B cell (primary cell): ENCODE measurements around the gene DDB1. TPM values are rescaled to one million over a fixed set of nuclear protein-coding genes. Genes with fewer than 3 reads are reported as not detected.
A peak's percentile ranks its signal among the peaks of the same experiment; 100 is the strongest.

Experiments used
- ATAC-seq: fragments of 200-7000 bp; cut with Tn5 transposase; one replicate; pipeline ENCODE4 v1.10.0; 2021; ENCODE audit warnings: low read depth, mild to moderate bottlenecking, moderate number of reproducible peaks, moderate library complexity
- CTCF ChIA-PET: fragments of 350-600 bp; sonication (Branson Sonifier 250); formaldehyde crosslinking; loops from one replicate; lab custom pipeline; 2021; ENCODE audit warnings: antibody characterized with exemption, inconsistent platforms; lab: Charles Lee
- POLR2A ChIA-PET: fragments of 350-600 bp; sonication (Branson Sonifier 250); formaldehyde crosslinking; loops from one replicate; lab custom pipeline; 2021; ENCODE audit warnings: antibody characterized with exemption; lab: Charles Lee
- DNase-seq: peaks from one replicate; pipeline ENCODE4 v3.0.0; 2013
- H2AFZ ChIP-seq: 2 replicates; pipeline ENCODE4 v1.6.1; 2012; ENCODE audit warnings: mild to moderate bottlenecking, low read depth, low read length; ENCODE audit not compliant: insufficient read depth, poor library complexity, severe bottlenecking
- H3K27ac ChIP-seq, 2 donors: 1 replicate in 1 of 2; 2 replicates in 1 of 2; pipeline ENCODE4 v1.5.1; 2012 to 2013; ENCODE audit warnings: low read length in 2 of 2, mild to moderate bottlenecking in 2 of 2, moderate library complexity in 1 of 2
- H3K27me3 ChIP-seq, 4 experiments: fragments of 200-600 bp in 1 of 4; sonication (generic) in 1 of 4; replicated peaks in 1 of 4; 1 replicate in 2 of 4; 2 replicates in 2 of 4; pipeline versions ENCODE4 v1.6.1 to v1.7.0; 2013 to 2016; ENCODE audit warnings: low read length in 3 of 4, mild to moderate bottlenecking in 2 of 4, mixed read lengths in 1 of 4, moderate library complexity in 1 of 4; ENCODE audit not compliant: insufficient read depth in 4 of 4, control insufficient read depth in 3 of 4; ENCODE audit errors: control extremely low read depth in 1 of 4
- H3K36me3 ChIP-seq, 2 experiments: replicated peaks in 1 of 2; 1 replicate in 1 of 2; 2 replicates in 1 of 2; pipeline versions ENCODE4 v1.6.1 to v1.7.1; 2013; ENCODE audit warnings: low read length in 1 of 2; ENCODE audit not compliant: insufficient read depth in 2 of 2, control insufficient read depth in 1 of 2; ENCODE audit errors: control extremely low read depth in 1 of 2, extremely low read depth in 1 of 2
- H3K4me1 ChIP-seq, 2 donors: fragments of 200-600 bp in 1 of 2; sonication (generic) in 1 of 2; 1 replicate in 1 of 2; 2 replicates in 1 of 2; pipeline versions ENCODE4 v1.5.1 to v1.6.1; 2013 to 2017; ENCODE audit warnings: low read length in 2 of 2; ENCODE audit not compliant: control insufficient read depth in 2 of 2, insufficient read depth in 2 of 2
- H3K4me2 ChIP-seq: replicated peaks from 2 replicates; pipeline ENCODE3; 2012; ENCODE audit warnings: mild to moderate bottlenecking, low read depth, low read length; ENCODE audit not compliant: poor library complexity, severe bottlenecking
- H3K4me3 ChIP-seq, 5 experiments: fragments of 200-600 bp in 1 of 5; sonication (generic) in 1 of 5; 1 replicate in 3 of 5; 2 replicates in 2 of 5; pipeline versions ENCODE4 v1.5.1 to v1.7.0; 2011 to 2016; ENCODE audit warnings: low read length in 4 of 5, mild to moderate bottlenecking in 4 of 5, low read depth in 2 of 5, control low read depth in 1 of 5, moderate library complexity in 1 of 5; ENCODE audit not compliant: insufficient read depth in 1 of 5; ENCODE audit errors: control extremely low read depth in 1 of 5, extremely low read depth in 1 of 5
- H3K79me2 ChIP-seq: fragments of 200-600 bp; sonication (generic); one replicate; pipeline ENCODE4 v1.6.0; 2016; ENCODE audit warnings: low read length; ENCODE audit not compliant: control insufficient read depth, insufficient read depth
- H3K9ac ChIP-seq: fragments of 200-600 bp; sonication (generic); 2 replicates; pipeline ENCODE4 v1.6.1; 2017; ENCODE audit warnings: mild to moderate bottlenecking, low read length, moderate library complexity
- H3K9me3 ChIP-seq, 3 donors: one replicate each; pipeline versions ENCODE4 v1.6.1 to v1.7.1; 2013; ENCODE audit warnings: low read length in 2 of 3; ENCODE audit not compliant: control insufficient read depth in 2 of 3, insufficient read depth in 1 of 3; ENCODE audit errors: control extremely low read depth in 1 of 3
- H4K20me1 ChIP-seq: 2 replicates; pipeline ENCODE4 v1.6.0; 2012; ENCODE audit warnings: mild to moderate bottlenecking, low read length; ENCODE audit not compliant: insufficient read depth, control insufficient read depth, poor library complexity, severe bottlenecking
- H3K27ac Mint-ChIP-seq: one replicate; pipeline ENCODE4 v1.8.0; 2021; ENCODE audit warnings: mixed read lengths
- H3K27me3 Mint-ChIP-seq: one replicate; pipeline ENCODE4 v1.8.0; 2021; ENCODE audit warnings: mixed read lengths
- H3K4me1 Mint-ChIP-seq: one replicate; pipeline ENCODE4 v1.8.0; 2021; ENCODE audit warnings: mixed read lengths
- H3K4me3 Mint-ChIP-seq: one replicate; pipeline ENCODE4 v1.8.0; 2021; ENCODE audit warnings: mixed read lengths
- H3K9me3 Mint-ChIP-seq: one replicate; pipeline ENCODE4 v1.8.0; 2022; ENCODE audit warnings: mixed read lengths; ENCODE audit not compliant: insufficient read depth
- CTCF ChIP-seq: fragments of 200-600 bp; IDR thresholded peaks from one replicate; pipeline ENCODE4 v1.8.0; 2022; ENCODE audit warnings: antibody characterized with exemption, mild to moderate bottlenecking
- EZH2 ChIP-seq: IDR thresholded peaks from 2 replicates; pipeline ENCODE4 v1.6.1; 2012; ENCODE audit warnings: borderline replicate concordance, low read depth, mild to moderate bottlenecking, moderate library complexity, low read length; ENCODE audit not compliant: insufficient read depth, poor library complexity, severe bottlenecking
- WGBS: methylation state at CpG from one replicate; pipeline ENCODE4 v1.1.5; 2013; ENCODE audit warnings: missing lambda C conversion rate; ENCODE audit not compliant: insufficient coverage; 5-methylcytosine and 5-hydroxymethylcytosine counted together
- intact Hi-C: fragments of 100-400 bp; cut with micrococcal nuclease; formaldehyde crosslinking; loops from one replicate; pipeline ENCODE4 v1.10.0; 2022
- polyA plus RNA-seq: library from polyadenylated mRNA; depleted of rRNA; stranded (reverse); fragments of >200 nt; gene quantifications from 2 replicates; pipeline ENCODE4 v1.2.3, GENCODE V29; 2012
- total RNA-seq, 2 donors: library from RNA; stranded (reverse); fragments of 120-200 nt in 1 of 2; gene quantifications; 1 replicate in 1 of 2; 2 replicates in 1 of 2; pipeline versions ENCODE4 v1.2.3 to v1.2.4, GENCODE V29; 2013 to 2022

The DDB1 gene
- total and polyA plus RNA-seq, 2 donors (not counting 1 experiment from before 2014, with no cell fraction given): 52.4 to 155 TPM

- peaks cover 0 to 1% (median 0%) of the 10 kb centered on the region in 3 donors for H3K9me3 ChIP-seq
- Mint-ChIP-seq H3K27me3 (no peaks in the 10 kb centered on the region), H3K4me1 (no peaks in the 10 kb centered on the region), H3K4me3 (no peak overlapping the region), H3K9me3 (no peaks in the 10 kb centered on the region), H3K27ac (peak overlapping the region; percentile 32)
- ChIA-PET POLR2A (interaction anchor here (0.5 to 1.4 kb wide), 2 partner anchors 14 to 743 kb away, joined by 3 to 8 read pairs; no protein-coding TSS in a partner anchor), CTCF (interaction anchor here (0.7 to 20.9 kb wide), 4 partner anchors 13 to 66 kb away, joined by 3 to 436 read pairs (median 36); partner anchors contain the start of genes DDB1 and TKFC)
- ATAC-seq (no peak), DNase-seq (no peak)
- no peaks in the 10 kb centered on the region for H3K4me1 ChIP-seq
- 86% methylated on average over 8 of the region's 9 CpGs for WGBS
- no peaks in the 10 kb centered on the region for H4K20me1 ChIP-seq
- no peak overlapping the region for H3K9ac ChIP-seq
- no peak overlapping the region for H2AFZ ChIP-seq
- TF ChIP-seq CTCF: no peak
- TF ChIP-seq EZH2: no peak
- H3K27ac ChIP-seq: no peak overlapping the region
- peaks cover 0 to 53% of the 10 kb centered on the region in 2 experiments for H3K36me3 ChIP-seq
- H3K4me2 ChIP-seq: no peak overlapping the region
- H3K79me2 ChIP-seq: peaks cover under 1% of the 10 kb centered on the region
- H3K4me3 ChIP-seq: no peak overlapping the region
- intact Hi-C loops: no loop called here
- no peaks in the 10 kb centered on the region for H3K27me3 ChIP-seq
These were observed 36.8 kb upstream of the DDB1 start for GRCh38 chr11:61369372-61370348.

DNA sequence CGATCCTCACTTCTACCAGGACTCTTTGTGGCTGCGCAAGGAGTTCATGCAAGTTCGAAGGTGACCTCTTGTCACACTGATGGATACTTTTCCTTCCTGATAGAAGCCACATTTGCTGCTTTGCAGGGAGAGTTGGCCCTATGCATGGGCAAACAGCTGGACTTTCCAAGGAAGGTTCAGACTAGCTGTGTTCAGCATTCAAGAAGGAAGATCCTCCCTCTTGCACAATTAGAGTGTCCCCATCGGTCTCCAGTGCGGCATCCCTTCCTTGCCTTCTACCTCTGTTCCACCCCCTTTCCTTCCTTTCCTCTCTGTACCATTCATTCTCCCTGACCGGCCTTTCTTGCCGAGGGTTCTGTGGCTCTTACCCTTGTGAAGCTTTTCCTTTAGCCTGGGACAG is 35.7 kb upstream of the DDB1 start:
- intact Hi-C loops: no loop called here
- no peak overlapping the region for H3K4me3 Mint-ChIP-seq
- Histone ChIP-seq H4K20me1 (peaks cover under 1% of the 10 kb centered on the region), H3K9me3 (no peaks in the 10 kb centered on the region), H3K9ac (no peak overlapping the region), H3K4me1 (no peaks in the 10 kb centered on the region), H2AFZ (no peak overlapping the region), H3K4me2 (no peak overlapping the region), H3K36me3 (peaks cover 0 to 57% of the 10 kb centered on the region in 2 experiments), H3K27ac (no peak overlapping the region), H3K27me3 (no peaks in the 10 kb centered on the region), H3K79me2 (peaks cover 9% of the 10 kb centered on the region), H3K4me3 (no peak overlapping the region)
- no peak for ATAC-seq
- CTCF ChIA-PET: interaction anchor here (2.6 to 20.9 kb wide), 3 partner anchors 12 to 31 kb away, joined by 12 to 436 read pairs (median 60); partner anchors contain the start of genes DDB1 and TKFC
- peaks cover 4% of the 10 kb centered on the region for H3K4me1 Mint-ChIP-seq
- WGBS: over 99% methylated on average over 7 of the region's 7 CpGs
- DNase-seq: no peak
- no peak overlapping the region for H3K27ac Mint-ChIP-seq
- no peaks in the 10 kb centered on the region for H3K9me3 Mint-ChIP-seq
- TF ChIP-seq EZH2: no peak
- no peak for TF ChIP-seq CTCF
- H3K27me3 Mint-ChIP-seq: no peaks in the 10 kb centered on the region
- POLR2A ChIA-PET: interaction anchor here (1.2 to 1.4 kb wide), 2 partner anchors 11 to 13 kb away, joined by 3 to 8 read pairs; no protein-coding TSS in a partner anchor
